Measurements from ENCODE around the gene ABCC4. TPM values are rescaled to one million over a fixed set of nuclear protein-coding genes. Genes with fewer than 3 reads are reported as not detected.

ABCC4 gene
- total and polyA plus RNA-seq, 2 experiments from 2014 or later, result 4.3 to 12.2 TPM

DNA sequence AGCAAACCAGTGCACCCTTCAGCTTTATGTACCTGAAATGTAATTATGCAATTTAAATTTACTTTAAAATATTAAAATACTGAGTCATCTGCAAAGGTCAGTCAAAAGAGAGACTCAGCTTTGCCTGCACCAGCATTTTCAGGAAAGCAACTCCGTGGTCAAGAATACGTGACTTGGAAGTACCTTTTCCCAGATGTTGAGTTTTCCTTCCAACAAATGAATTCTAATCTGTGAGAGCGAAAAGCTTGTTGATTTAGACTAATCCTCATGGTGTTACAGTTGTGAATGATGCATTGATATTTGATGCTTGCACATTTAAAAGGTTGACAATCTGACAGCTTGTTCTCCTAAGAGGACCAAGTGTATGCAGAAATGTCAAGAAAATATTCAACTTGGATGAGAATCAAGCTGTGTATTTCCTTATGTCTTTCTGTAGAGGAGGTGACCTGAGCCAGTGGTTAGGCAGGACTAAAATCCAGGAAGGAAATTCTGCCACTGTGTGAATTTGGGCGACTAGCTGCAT lies 270.4 kb downstream of the ABCC4 start:
- Histone ChIP-seq H4K20me1 (replicated peaks; ENCODE audit: insufficient read depth) (no peaks in the 10 kb centered on the region), H3K4me2 (no peak overlapping the region), H3K27me3 (ENCODE audit: insufficient read depth) (no peaks in the 10 kb centered on the region), H3K36me3 (ENCODE audit: insufficient read depth) (no peaks in the 10 kb centered on the region), H3K4me3 (no peak overlapping the region), H3K27ac (ENCODE audit: low read depth) (no peak overlapping the region; the same call in 1 of the 2 replicates), H3K79me2 (replicated peaks; ENCODE audit: insufficient read depth) (no peaks in the 10 kb centered on the region), H3F3A (replicated peaks; ENCODE audit: low read depth) (no peaks in the 10 kb centered on the region), H3K4me1 (ENCODE audit: insufficient read depth) (peaks cover 10% of the 10 kb centered on the region), H3K9me2 (ENCODE audit: insufficient read depth) (no peaks in the 10 kb centered on the region), H2AFZ (no peak overlapping the region)
- Mint-ChIP-seq H3K4me1 (peaks cover 2% of the 10 kb centered on the region; the same call in 2 of the 3 replicates), H3K27ac (no peak overlapping the region), H3K36me3 (ENCODE audit: low read depth) (no peaks in the 10 kb centered on the region), H3K4me3 (no peak overlapping the region), H3K9me3 (no peaks in the 10 kb centered on the region), H3K27me3 (ENCODE audit: insufficient read depth, low read depth, poor library complexity) (no peaks in the 10 kb centered on the region)
- TF ChIP-seq POLR2AphosphoS5 (IDR thresholded peaks at IDR 0.05; ENCODE audit: low read depth) (no peak), ZNF462 (CRISPR knock-in tag; IDR thresholded peaks at IDR 0.05) (no peak), NANOG (IDR thresholded peaks at IDR 0.05; ENCODE audit: borderline replicate concordance) (no peak), ZNF331 (CRISPR knock-in tag; IDR thresholded peaks at IDR 0.05; ENCODE audit: low read depth) (no peak), ETS1 (IDR thresholded peaks at IDR 0.05) (no peak), STAT1 (IDR thresholded peaks at IDR 0.05; ENCODE audit: unreplicated experiment) (no peak), EZH2 (IDR thresholded peaks at IDR 0.05; ENCODE audit: low read depth, unreplicated experiment) (no peak), JUNB (IDR thresholded peaks at IDR 0.05; ENCODE audit: unreplicated experiment) (no peak), CREB1 (CRISPR knock-in tag; IDR thresholded peaks at IDR 0.05; ENCODE audit: low read depth) (no peak), EZH2phosphoT487 (IDR thresholded peaks at IDR 0.05; ENCODE audit: unreplicated experiment) (no peak)
- TF ChIP-seq, protein P1, sequence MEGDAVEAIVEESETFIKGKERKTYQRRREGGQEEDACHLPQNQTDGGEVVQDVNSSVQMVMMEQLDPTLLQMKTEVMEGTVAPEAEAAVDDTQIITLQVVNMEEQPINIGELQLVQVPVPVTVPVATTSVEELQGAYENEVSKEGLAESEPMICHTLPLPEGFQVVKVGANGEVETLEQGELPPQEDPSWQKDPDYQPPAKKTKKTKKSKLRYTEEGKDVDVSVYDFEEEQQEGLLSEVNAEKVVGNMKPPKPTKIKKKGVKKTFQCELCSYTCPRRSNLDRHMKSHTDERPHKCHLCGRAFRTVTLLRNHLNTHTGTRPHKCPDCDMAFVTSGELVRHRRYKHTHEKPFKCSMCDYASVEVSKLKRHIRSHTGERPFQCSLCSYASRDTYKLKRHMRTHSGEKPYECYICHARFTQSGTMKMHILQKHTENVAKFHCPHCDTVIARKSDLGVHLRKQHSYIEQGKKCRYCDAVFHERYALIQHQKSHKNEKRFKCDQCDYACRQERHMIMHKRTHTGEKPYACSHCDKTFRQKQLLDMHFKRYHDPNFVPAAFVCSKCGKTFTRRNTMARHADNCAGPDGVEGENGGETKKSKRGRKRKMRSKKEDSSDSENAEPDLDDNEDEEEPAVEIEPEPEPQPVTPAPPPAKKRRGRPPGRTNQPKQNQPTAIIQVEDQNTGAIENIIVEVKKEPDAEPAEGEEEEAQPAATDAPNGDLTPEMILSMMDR (conservative IDR thresholded peaks at IDR 0.05; ENCODE audit: low read depth in 2 of 2), result no peak
- DNase-seq (ENCODE audit: low spot score), result no peak
- ATAC-seq, result no peak
